ENCODE results near the gene RELL1.

- TF ChIP-seq POLR2A (IDR thresholded peaks at IDR 0.05; ENCODE audit: low read length), result no peak
- TF ChIP-seq GATA1 (IDR thresholded peaks at IDR 0.05; ENCODE audit: low read depth, low read length), result no peak
These were observed 40.5 kb upstream of the RELL1 start for GRCh38 chr4:37726666-37727065.

All from erythroblast (primary cell).